Vagina (tissue), 2 donors: ENCODE data around the gene RPL10A. TPM values are rescaled to one million over a fixed set of nuclear protein-coding genes. Genes with fewer than 3 reads are reported as not detected.
"Not testable (repeated sequence)": the region's sequence is repeated elsewhere in the genome, so short reads cannot be mapped to it uniquely, and the experiment has no call there.

Experiments
- DNase-seq, 2 donors: peaks; one replicate each; pipeline ENCODE4 v3.0.0-alpha.2; 2017; ENCODE audit errors: extremely low spot score in 2 of 2
- H3K27ac ChIP-seq: fragments of 200-600 bp; sonication (generic); one replicate; pipeline ENCODE4 v1.5.1; 2019
- H3K27me3 ChIP-seq: fragments of 200-600 bp; sonication (generic); one replicate; pipeline ENCODE4 v1.5.1; 2019
- H3K36me3 ChIP-seq, 2 donors: fragments of 200-600 bp; sonication (generic); one replicate each; pipeline ENCODE4 v1.5.1; 2017 to 2019
- H3K4me1 ChIP-seq: fragments of 200-600 bp; sonication (generic); one replicate; pipeline ENCODE4 v1.5.1; 2019
- H3K4me3 ChIP-seq, 2 donors: fragments of 200-600 bp; sonication (generic); 1 replicate in 1 of 2; 2 replicates in 1 of 2; pipeline ENCODE4 v1.5.1; 2016 to 2019
- H3K9me3 ChIP-seq: fragments of 200-600 bp; sonication (generic); one replicate; pipeline ENCODE4 v1.5.1; 2019
- CTCF ChIP-seq, 3 experiments: fragments of 450-650 bp in 2 of 3; fragments of 200-600 bp in 1 of 3; sonication (generic) in 1 of 3; IDR thresholded peaks; one replicate each; pipeline ENCODE4 v1.5.1; 2017 to 2019; ENCODE audit warnings: antibody characterized with exemption in 3 of 3, mild to moderate bottlenecking in 2 of 3, moderate library complexity in 2 of 3
- POLR2A ChIP-seq, 2 donors: fragments of 450-650 bp; IDR thresholded peaks; one replicate each; pipeline ENCODE4 v1.6.1; 2017; ENCODE audit warnings: antibody characterized with exemption in 2 of 2, mild to moderate bottlenecking in 2 of 2, moderate library complexity in 2 of 2
- POLR2AphosphoS5 ChIP-seq, 2 donors: sonication (generic); formaldehyde crosslinking; IDR thresholded peaks; one replicate each; pipeline ENCODE4 v1.9.0; 2017; ENCODE audit warnings: antibody characterized with exemption in 2 of 2, mild to moderate bottlenecking in 2 of 2, low read depth in 1 of 2; ENCODE audit not compliant: insufficient read depth in 1 of 2
- intact Hi-C: fragments of 100-400 bp; cut with DNase I; formaldehyde crosslinking; loops from one replicate; pipeline ENCODE4 v1.15.1; 2023
- total RNA-seq: library from RNA; depleted of rRNA; stranded (reverse); fragments of >200 nt; gene quantifications from one replicate; pipeline ENCODE4 v1.2.3, GENCODE V29; 2016

RPL10A gene
- total RNA-seq, 1 donor from 2014 or later: 2,013 TPM

GRCh38 chr6:35435074-35435837 is 32.9 kb upstream of the RPL10A start:
- no peaks in the 10 kb centered on the region for H3K9me3 ChIP-seq
- H3K4me3 ChIP-seq: no peak overlapping the region
- intact Hi-C loops: no loop called here
- H3K27me3 ChIP-seq: no peaks in the 10 kb centered on the region
- H3K27ac ChIP-seq: no peak overlapping the region
- TF ChIP-seq CTCF (IDR thresholded peaks at IDR 0.05) (no peak), POLR2A (IDR thresholded peaks at IDR 0.05) (no peak), POLR2AphosphoS5 (IDR thresholded peaks at IDR 0.05; ENCODE audit: insufficient read depth in 1 of 2, low read depth in 1 of 2) (no peak)
- no peaks in the 10 kb centered on the region for H3K36me3 ChIP-seq
- no peak for DNase-seq
- H3K4me1 ChIP-seq: no peaks in the 10 kb centered on the region

GRCh38 chr6:35436071-35436857 is 31.9 kb upstream of the RPL10A start:
- TF ChIP-seq CTCF (IDR thresholded peaks at IDR 0.05): no peak
- TF ChIP-seq POLR2A (IDR thresholded peaks at IDR 0.05): no peak
- no peak for TF ChIP-seq POLR2AphosphoS5 (IDR thresholded peaks at IDR 0.05; ENCODE audit: insufficient read depth in 1 of 2, low read depth in 1 of 2)
- DNase-seq: no peak
- no peaks in the 10 kb centered on the region for H3K9me3 ChIP-seq
- H3K36me3 ChIP-seq: no peaks in the 10 kb centered on the region
- no peak overlapping the region for H3K4me3 ChIP-seq
- H3K4me1 ChIP-seq: no peaks in the 10 kb centered on the region
- H3K27ac ChIP-seq: no peak overlapping the region
- no peaks in the 10 kb centered on the region for H3K27me3 ChIP-seq
- intact Hi-C loops: no loop called here

- H3K27me3 ChIP-seq, intact Hi-C loops, H3K4me3 ChIP-seq, H3K9me3 ChIP-seq, H3K36me3 ChIP-seq, H3K27ac ChIP-seq, H3K4me1 ChIP-seq, DNase-seq: not testable (repeated sequence)
Observed at GRCh38 chr6:35438378-35439065, 29.7 kb upstream of the RPL10A start.

GRCh38 chr6:35439308-35439707 is 28.9 kb upstream of the RPL10A start:
- Histone ChIP-seq H3K9me3 (no peaks in the 10 kb centered on the region), H3K4me3 (no peak overlapping the region), H3K27ac (no peak overlapping the region), H3K36me3 (no peaks in the 10 kb centered on the region), H3K4me1 (no peaks in the 10 kb centered on the region), H3K27me3 (no peaks in the 10 kb centered on the region)
- intact Hi-C loops: no loop called here
- TF ChIP-seq POLR2AphosphoS5 (IDR thresholded peaks at IDR 0.05; ENCODE audit: insufficient read depth in 1 of 2, low read depth in 1 of 2): no peak
- no peak for TF ChIP-seq POLR2A (IDR thresholded peaks at IDR 0.05)
- TF ChIP-seq CTCF (IDR thresholded peaks at IDR 0.05): no peak
- DNase-seq: no peak

GRCh38 chr6:35441205-35441604 is 27.0 kb upstream of the RPL10A start:
- no peak for TF ChIP-seq POLR2A (IDR thresholded peaks at IDR 0.05)
- Histone ChIP-seq H3K4me3 (no peak overlapping the region), H3K4me1 (no peaks in the 10 kb centered on the region), H3K27me3 (no peaks in the 10 kb centered on the region), H3K36me3 (no peaks in the 10 kb centered on the region), H3K9me3 (no peaks in the 10 kb centered on the region), H3K27ac (no peak overlapping the region)
- DNase-seq: no peak
- intact Hi-C loops: no loop called here
